HepG2 (cell line): ENCODE data around the gene B4GALT4. TPM values are rescaled to one million over a fixed set of nuclear protein-coding genes. Genes with fewer than 3 reads are reported as not detected.

Experiments
- ATAC-seq: fragments of 200-7000 bp; cut with Tn5 transposase; 3 replicates; pipeline ENCODE4 v1.9.1; 2020; ENCODE audit warnings: mild to moderate bottlenecking, moderate library complexity
- BruUV-seq: library from RNA; stranded (reverse); fragments of 400-500 nt; replicated peaks from 2 replicates; lab custom pipeline; 2021; lab: Mats Ljungman, UMichigan
- CTCF ChIA-PET: fragments of 300-600 bp; formaldehyde crosslinking; extraction: SDS; loops from one replicate; lab custom pipeline; 2021; ENCODE audit warnings: low total read pairs, inconsistent platforms, low intra/inter-chr PET ratio; lab: Yijun Ruan, JAX
- POLR2A ChIA-PET: fragments of 350-600 bp; sonication (Branson Sonifier 250); formaldehyde crosslinking; loops from one replicate; lab custom pipeline; 2020; ENCODE audit warnings: antibody characterized with exemption, inconsistent platforms; lab: Yijun Ruan, JAX
- DNase-seq: peaks from one replicate; pipeline ENCODE4 v3.0.0-alpha.2; 2015; ENCODE audit warnings: low spot score
- FAIRE-seq: peaks from 3 replicates; lab custom pipeline; 2011; peaks lifted over from hg19 to GRCh38; lab: Jason Lieb, UNC
- H2AFZ ChIP-seq: one replicate; pipeline ENCODE4 v1.6.1; 2011; ENCODE audit warnings: low read length, inconsistent platforms
- H3K27ac ChIP-seq: fragments of 300-600 bp; 3 replicates; pipeline ENCODE4 v1.8.0; 2011; ENCODE audit warnings: mixed run types, mild to moderate bottlenecking, mixed read lengths, low read length, inconsistent platforms; ENCODE audit not compliant: insufficient read depth; ENCODE audit errors: extremely low read length
- H3K27me3 ChIP-seq, 2 experiments: fragments of 200-600 bp in 1 of 2; 2 replicates in 1 of 2; 3 replicates in 1 of 2; pipeline versions ENCODE4 v1.6.0 to v1.8.0; 2011; ENCODE audit warnings: low read length in 2 of 2, mild to moderate bottlenecking in 2 of 2, moderate library complexity in 2 of 2, inconsistent platforms in 1 of 2; ENCODE audit not compliant: insufficient read depth in 2 of 2, control insufficient read depth in 1 of 2
- H3K36me3 ChIP-seq, 2 experiments: fragments of 200-600 bp in 1 of 2; replicated peaks in 1 of 2; 2 replicates in 1 of 2; 3 replicates in 1 of 2; pipeline versions ENCODE4 v1.5.1 to v1.8.0; 2011; ENCODE audit warnings: low read length in 2 of 2, inconsistent platforms in 1 of 2; ENCODE audit not compliant: insufficient read depth in 2 of 2, control insufficient read depth in 1 of 2
- H3K4me1 ChIP-seq: 2 replicates; pipeline ENCODE4 v1.5.1; 2012; ENCODE audit warnings: low read length, inconsistent platforms; ENCODE audit not compliant: insufficient read depth
- H3K4me2 ChIP-seq: 2 replicates; pipeline ENCODE4 v1.6.0; 2011; ENCODE audit warnings: low read depth, low read length, inconsistent platforms
- H3K4me3 ChIP-seq, 3 experiments: fragments of 200-600 bp in 1 of 3; sonication (generic), shearing (Covaris generic) in 1 of 3; replicated peaks in 1 of 3; 2 replicates each; pipeline ENCODE4 v1.5.1; 2011 to 2016; ENCODE audit warnings: low read length in 3 of 3, inconsistent platforms in 2 of 3, low read depth in 2 of 3, mild to moderate bottlenecking in 2 of 3, control low read depth in 1 of 3, mixed read lengths in 1 of 3; ENCODE audit not compliant: insufficient read depth in 1 of 3
- H3K79me2 ChIP-seq: one replicate; pipeline ENCODE4 v1.6.1; 2011; ENCODE audit warnings: low read length, inconsistent platforms; ENCODE audit not compliant: insufficient read depth
- H3K9ac ChIP-seq: 2 replicates; pipeline ENCODE4 v1.6.0; 2011; ENCODE audit warnings: mild to moderate bottlenecking, low read depth, low read length, inconsistent platforms; ENCODE audit not compliant: insufficient read depth
- H3K9me3 ChIP-seq: 2 replicates; pipeline ENCODE4 v1.5.1; 2012; ENCODE audit warnings: mild to moderate bottlenecking, low read length
- H4K20me1 ChIP-seq: 2 replicates; pipeline ENCODE4 v1.6.0; 2011; ENCODE audit warnings: inconsistent platforms, mild to moderate bottlenecking, low read length, moderate library complexity; ENCODE audit not compliant: insufficient read depth
- AGO2 ChIP-seq: fragments of 200-400 bp; formaldehyde crosslinking; optimal IDR thresholded peaks from 2 replicates; pipeline ENCODE3; 2017; ENCODE audit warnings: mild to moderate bottlenecking, low read depth, low read length, moderate library complexity
- GPN1 ChIP-seq: sonication (generic); formaldehyde crosslinking; IDR thresholded peaks from 2 replicates; pipeline ENCODE4 v1.5.1; 2020; ENCODE audit warnings: missing genetic modification reagents, borderline replicate concordance
- MIER2 ChIP-seq: IDR thresholded peaks from 2 replicates; pipeline ENCODE4 v1.6.1; 2016; ENCODE audit warnings: missing biosample characterization, missing genetic modification reagents
- PAX8 ChIP-seq: sonication (generic); formaldehyde crosslinking; IDR thresholded peaks from 2 replicates; pipeline ENCODE4 v1.8.0; 2022; ENCODE audit warnings: mild to moderate bottlenecking, missing genetic modification reagents, borderline replicate concordance
- PHB2 ChIP-seq: fragments of 450-650 bp; IDR thresholded peaks from 2 replicates; pipeline ENCODE4 v1.6.1; 2018; ENCODE audit not compliant: partially characterized antibody
- ZFP36 ChIP-seq: fragments of 150-350 bp; IDR thresholded peaks from 2 replicates; pipeline ENCODE4 v1.6.1; 2018; ENCODE audit warnings: borderline replicate concordance, low read length, low read depth; ENCODE audit not compliant: partially characterized antibody
- ZNF234 ChIP-seq: sonication (generic); formaldehyde crosslinking; conservative IDR thresholded peaks from 2 replicates; pipeline ENCODE4 v1.5.1; 2020; ENCODE audit warnings: mild to moderate bottlenecking, missing genetic modification reagents
- ZNF460 ChIP-seq: sonication (generic); formaldehyde crosslinking; IDR thresholded peaks from 2 replicates; pipeline ENCODE4 v1.5.1; 2020; ENCODE audit warnings: missing genetic modification reagents, mild to moderate bottlenecking, borderline replicate concordance
- ZNF564 ChIP-seq: sonication (generic); formaldehyde crosslinking; IDR thresholded peaks from 2 replicates; pipeline ENCODE4 v1.8.1; 2023; ENCODE audit warnings: mild to moderate bottlenecking, missing genetic modification reagents
- WGBS: methylation state at CpG from one replicate; pipeline ENCODE4 v1.1.6; 2017; ENCODE audit warnings: low lambda C conversion rate; 5-methylcytosine and 5-hydroxymethylcytosine counted together
- in situ Hi-C: cut with HindIII; loops from 2 replicates; pipeline ENCODE4 v1.10.0; 2017; ENCODE audit warnings: low pct_unique_long_range_greater_than_20kb; ENCODE audit not compliant: extremely low pct_ligation_motif_present
- intact Hi-C: fragments of 100-400 bp; cut with micrococcal nuclease; formaldehyde crosslinking; loops from one replicate; pipeline ENCODE4 v1.10.0; 2022; ENCODE audit not compliant: unreplicated experiment
- polyA plus RNA-seq, 8 experiments: library from polyadenylated mRNA; depleted of rRNA in 3 of 8; stranded (reverse) in 7 of 8; unstranded in 1 of 8; fragments of >200 nt; fragmentation: Illumina TruSeq in 4 of 8; extraction: Trizol in 4 of 8; gene quantifications; 2 replicates each; pipeline versions ENCODE4 v1.2.1 to v1.2.3, GENCODE V29; 2011 to 2016; ENCODE audit warnings: low read depth in 4 of 8, missing spikeins in 1 of 8, mixed read lengths in 1 of 8; ENCODE audit not compliant: insufficient read depth in 1 of 8
- total RNA-seq, 5 experiments: library from RNA; depleted of rRNA; stranded (reverse); fragments of >200 nt; fragmentation: Illumina TruSeq; extraction: Trizol; gene quantifications; 2 replicates each; pipeline ENCODE4 v1.2.3, GENCODE V29; 2016; ENCODE audit warnings: low read depth in 1 of 5
- TF ChIP-seq, protein P1 (sequence below): sonication (generic); formaldehyde crosslinking; IDR thresholded peaks from 2 replicates; pipeline ENCODE4 v1.5.1; 2020; ENCODE audit warnings: missing genetic modification reagents, mild to moderate bottlenecking, borderline replicate concordance
- TF ChIP-seq, protein P2 (sequence below): sonication (generic); formaldehyde crosslinking; conservative IDR thresholded peaks from 2 replicates; pipeline ENCODE4 v1.8.0; 2022; ENCODE audit warnings: mild to moderate bottlenecking, moderate library complexity, missing genetic modification reagents
- TF ChIP-seq, protein P3 (sequence below): sonication (generic); formaldehyde crosslinking; IDR thresholded peaks from 2 replicates; pipeline ENCODE4 v1.5.1; 2020; ENCODE audit warnings: mild to moderate bottlenecking, missing genetic modification reagents, borderline replicate concordance

B4GALT4 gene
- total and polyA plus RNA-seq, 2 of the 13 experiments (the other 11 are each of a cell fraction or from before 2014, with no cell fraction given): 16.9 to 29.0 TPM

DNA sequence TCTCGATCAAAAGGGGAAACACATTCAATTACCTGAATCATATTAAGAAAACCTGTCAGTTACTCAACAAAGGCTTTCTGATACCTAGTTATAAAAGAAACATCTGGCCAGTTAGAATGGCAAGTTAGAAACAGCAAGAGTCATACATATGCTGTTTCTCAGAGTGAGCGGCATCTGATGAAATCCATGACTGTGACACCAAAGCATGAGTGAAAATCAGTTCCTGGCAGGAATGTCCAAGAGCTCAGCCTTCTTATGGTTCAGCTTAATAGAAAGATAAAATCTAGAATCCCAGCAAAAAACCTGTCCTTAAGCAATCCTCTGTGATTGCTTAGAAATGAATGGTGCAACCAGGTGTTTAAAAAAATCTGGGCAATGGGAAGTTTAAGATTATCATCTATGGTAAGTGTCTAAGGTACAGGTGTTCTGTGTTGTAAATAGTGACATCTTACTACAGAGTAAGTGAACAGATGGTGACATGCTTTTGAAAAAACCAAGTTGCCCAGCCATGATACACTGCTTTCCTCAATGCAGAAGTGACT lies 18.8 kb downstream of the B4GALT4 start:
- ChIA-PET POLR2A (no interaction called here), CTCF (no interaction called here)
- Histone ChIP-seq H3K4me3 (no peak overlapping the region), H3K9ac (no peak overlapping the region), H4K20me1 (no peaks in the 10 kb centered on the region), H2AFZ (no peak overlapping the region), H3K4me1 (peaks cover 4% of the 10 kb centered on the region), H3K9me3 (no peaks in the 10 kb centered on the region), H3K36me3 (peaks cover 19 to 79% of the 10 kb centered on the region in 2 experiments), H3K4me2 (no peak overlapping the region), H3K79me2 (no peaks in the 10 kb centered on the region), H3K27me3 (no peaks in the 10 kb centered on the region)
- no TSS peak for BruUV-seq
- no peak for DNase-seq
- FAIRE-seq: no peak
- in situ Hi-C loops (no loop called here), intact Hi-C loops (no loop called here)
- no peak for ATAC-seq
- TF ChIP-seq, protein P1, sequence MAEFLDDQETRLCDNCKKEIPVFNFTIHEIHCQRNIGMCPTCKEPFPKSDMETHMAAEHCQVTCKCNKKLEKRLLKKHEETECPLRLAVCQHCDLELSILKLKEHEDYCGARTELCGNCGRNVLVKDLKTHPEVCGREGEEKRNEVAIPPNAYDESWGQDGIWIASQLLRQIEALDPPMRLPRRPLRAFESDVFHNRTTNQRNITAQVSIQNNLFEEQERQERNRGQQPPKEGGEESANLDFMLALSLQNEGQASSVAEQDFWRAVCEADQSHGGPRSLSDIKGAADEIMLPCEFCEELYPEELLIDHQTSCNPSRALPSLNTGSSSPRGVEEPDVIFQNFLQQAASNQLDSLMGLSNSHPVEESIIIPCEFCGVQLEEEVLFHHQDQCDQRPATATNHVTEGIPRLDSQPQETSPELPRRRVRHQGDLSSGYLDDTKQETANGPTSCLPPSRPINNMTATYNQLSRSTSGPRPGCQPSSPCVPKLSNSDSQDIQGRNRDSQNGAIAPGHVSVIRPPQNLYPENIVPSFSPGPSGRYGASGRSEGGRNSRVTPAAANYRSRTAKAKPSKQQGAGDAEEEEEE (CRISPR knock-in tag): no peak
- no peak for TF ChIP-seq PAX8
- TF ChIP-seq, protein P2, sequence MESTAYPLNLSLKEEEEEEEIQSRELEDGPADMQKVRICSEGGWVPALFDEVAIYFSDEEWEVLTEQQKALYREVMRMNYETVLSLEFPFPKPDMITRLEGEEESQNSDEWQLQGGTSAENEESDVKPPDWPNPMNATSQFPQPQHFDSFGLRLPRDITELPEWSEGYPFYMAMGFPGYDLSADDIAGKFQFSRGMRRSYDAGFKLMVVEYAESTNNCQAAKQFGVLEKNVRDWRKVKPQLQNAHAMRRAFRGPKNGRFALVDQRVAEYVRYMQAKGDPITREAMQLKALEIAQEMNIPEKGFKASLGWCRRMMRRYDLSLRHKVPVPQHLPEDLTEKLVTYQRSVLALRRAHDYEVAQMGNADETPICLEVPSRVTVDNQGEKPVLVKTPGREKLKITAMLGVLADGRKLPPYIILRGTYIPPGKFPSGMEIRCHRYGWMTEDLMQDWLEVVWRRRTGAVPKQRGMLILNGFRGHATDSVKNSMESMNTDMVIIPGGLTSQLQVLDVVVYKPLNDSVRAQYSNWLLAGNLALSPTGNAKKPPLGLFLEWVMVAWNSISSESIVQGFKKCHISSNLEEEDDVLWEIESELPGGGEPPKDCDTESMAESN (CRISPR knock-in tag): no peak
- TF ChIP-seq ZNF460 (CRISPR knock-in tag): no peak
- TF ChIP-seq ZFP36: no peak
- no peak for TF ChIP-seq GPN1
- TF ChIP-seq ZNF234 (CRISPR knock-in tag): no peak
- no peak for TF ChIP-seq ZNF564 (CRISPR knock-in tag)
- TF ChIP-seq AGO2: no peak
- TF ChIP-seq, protein P3, sequence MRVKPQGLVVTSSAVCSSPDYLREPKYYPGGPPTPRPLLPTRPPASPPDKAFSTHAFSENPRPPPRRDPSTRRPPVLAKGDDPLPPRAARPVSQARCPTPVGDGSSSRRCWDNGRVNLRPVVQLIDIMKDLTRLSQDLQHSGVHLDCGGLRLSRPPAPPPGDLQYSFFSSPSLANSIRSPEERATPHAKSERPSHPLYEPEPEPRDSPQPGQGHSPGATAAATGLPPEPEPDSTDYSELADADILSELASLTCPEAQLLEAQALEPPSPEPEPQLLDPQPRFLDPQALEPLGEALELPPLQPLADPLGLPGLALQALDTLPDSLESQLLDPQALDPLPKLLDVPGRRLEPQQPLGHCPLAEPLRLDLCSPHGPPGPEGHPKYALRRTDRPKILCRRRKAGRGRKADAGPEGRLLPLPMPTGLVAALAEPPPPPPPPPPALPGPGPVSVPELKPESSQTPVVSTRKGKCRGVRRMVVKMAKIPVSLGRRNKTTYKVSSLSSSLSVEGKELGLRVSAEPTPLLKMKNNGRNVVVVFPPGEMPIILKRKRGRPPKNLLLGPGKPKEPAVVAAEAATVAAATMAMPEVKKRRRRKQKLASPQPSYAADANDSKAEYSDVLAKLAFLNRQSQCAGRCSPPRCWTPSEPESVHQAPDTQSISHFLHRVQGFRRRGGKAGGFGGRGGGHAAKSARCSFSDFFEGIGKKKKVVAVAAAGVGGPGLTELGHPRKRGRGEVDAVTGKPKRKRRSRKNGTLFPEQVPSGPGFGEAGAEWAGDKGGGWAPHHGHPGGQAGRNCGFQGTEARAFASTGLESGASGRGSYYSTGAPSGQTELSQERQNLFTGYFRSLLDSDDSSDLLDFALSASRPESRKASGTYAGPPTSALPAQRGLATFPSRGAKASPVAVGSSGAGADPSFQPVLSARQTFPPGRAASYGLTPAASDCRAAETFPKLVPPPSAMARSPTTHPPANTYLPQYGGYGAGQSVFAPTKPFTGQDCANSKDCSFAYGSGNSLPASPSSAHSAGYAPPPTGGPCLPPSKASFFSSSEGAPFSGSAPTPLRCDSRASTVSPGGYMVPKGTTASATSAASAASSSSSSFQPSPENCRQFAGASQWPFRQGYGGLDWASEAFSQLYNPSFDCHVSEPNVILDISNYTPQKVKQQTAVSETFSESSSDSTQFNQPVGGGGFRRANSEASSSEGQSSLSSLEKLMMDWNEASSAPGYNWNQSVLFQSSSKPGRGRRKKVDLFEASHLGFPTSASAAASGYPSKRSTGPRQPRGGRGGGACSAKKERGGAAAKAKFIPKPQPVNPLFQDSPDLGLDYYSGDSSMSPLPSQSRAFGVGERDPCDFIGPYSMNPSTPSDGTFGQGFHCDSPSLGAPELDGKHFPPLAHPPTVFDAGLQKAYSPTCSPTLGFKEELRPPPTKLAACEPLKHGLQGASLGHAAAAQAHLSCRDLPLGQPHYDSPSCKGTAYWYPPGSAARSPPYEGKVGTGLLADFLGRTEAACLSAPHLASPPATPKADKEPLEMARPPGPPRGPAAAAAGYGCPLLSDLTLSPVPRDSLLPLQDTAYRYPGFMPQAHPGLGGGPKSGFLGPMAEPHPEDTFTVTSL (CRISPR knock-in tag): no peak
- TF ChIP-seq MIER2 (CRISPR knock-in tag): no peak
- no peak for TF ChIP-seq PHB2
- TF ChIP-seq, all 625 proteins: peak for 0
- H3K27ac ChIP-seq: no peak overlapping the region
- 100% methylated on average over 2 of the region's 2 CpGs for WGBS
